ENCODE results near the gene LYG2. TPM values are rescaled to one million over a fixed set of nuclear protein-coding genes. Genes with fewer than 3 reads are reported as not detected.

LYG2 gene
- polyA plus RNA-seq, 1 donor (not counting 4 experiments of a cell fraction or from before 2014, with no cell fraction given) = 0.14 TPM

GRCh38 chr2:99261242-99261641 lies 5.8 kb upstream of the LYG2 start:
- H3K9me3 ChIP-seq (ENCODE audit: control insufficient read depth, low read depth, low read length) = no peaks in the 10 kb centered on the region
- TF ChIP-seq EZH2 (IDR thresholded peaks at IDR 0.05; ENCODE audit: low read length) (no peak), CTCF (optimal IDR thresholded peaks at IDR 0.05 in 1 of 3, IDR thresholded peaks at IDR 0.05 in 1 of 3, conservative IDR thresholded peaks at IDR 0.05 in 1 of 3; ENCODE audit: extremely low read depth in 1 of 3, insufficient read depth in 2 of 3, low read length in 3 of 3) (no peak)
- H3K4me1 ChIP-seq (ENCODE audit: control insufficient read depth, extremely low read depth, insufficient read depth, low read length) = peaks cover 8% of the 10 kb centered on the region
- H3K9ac ChIP-seq (ENCODE audit: control insufficient read depth, extremely low read depth, insufficient read depth, low read length) = no peak overlapping the region
- no peaks in the 10 kb centered on the region for H3K27me3 ChIP-seq (ENCODE audit: control insufficient read depth, extremely low read depth, insufficient read depth, low read length)
- H4K20me1 ChIP-seq (ENCODE audit: control insufficient read depth, extremely low read depth, insufficient read depth, low read length) = no peaks in the 10 kb centered on the region
- H3K36me3 ChIP-seq (ENCODE audit: control insufficient read depth in 2 of 2, extremely low read depth in 1 of 2, insufficient read depth in 2 of 2, low read length in 2 of 2) = no peaks in the 10 kb centered on the region
- no peaks in the 10 kb centered on the region for H3K79me2 ChIP-seq (ENCODE audit: control insufficient read depth, insufficient read depth, low read length)
- no peaks in the 10 kb centered on the region for H3K9me1 ChIP-seq (ENCODE audit: control insufficient read depth, extremely low read depth, insufficient read depth, low read length)
- DNase-seq (ENCODE audit: low read depth, low spot score) = no peak
- dilution Hi-C loops (cut with MboI; ENCODE audit: extremely low pct_ligation_motif_present, low sequenced_read_pairs) = no loop called here
- no peak overlapping the region for H3K4me3 ChIP-seq (ENCODE audit: control insufficient read depth in 2 of 3, extremely low read depth in 1 of 3, insufficient read depth in 2 of 3, low read depth in 1 of 3, low read length in 3 of 3)
- no peak overlapping the region for H3K27ac ChIP-seq (ENCODE audit: control insufficient read depth, insufficient read depth, low read length)
- H3K4me2 ChIP-seq (ENCODE audit: control insufficient read depth, extremely low read depth, insufficient read depth, low read depth, low read length) = no peak overlapping the region
- no peak overlapping the region for H2AFZ ChIP-seq (ENCODE audit: control insufficient read depth, low read length)
- FAIRE-seq = peak; percentile 39

- H3K4me3 ChIP-seq (ENCODE audit: control insufficient read depth in 2 of 3, extremely low read depth in 1 of 3, insufficient read depth in 2 of 3, low read depth in 1 of 3, low read length in 3 of 3) = no peak overlapping the region
Observed at GRCh38 chr2:99260184-99260583, 4.7 kb upstream of the LYG2 start.

More at GRCh38 chr2:99260184-99260583, 4.7 kb upstream of the LYG2 start:
- peaks cover 15% of the 10 kb centered on the region for H3K4me1 ChIP-seq (ENCODE audit: control insufficient read depth, extremely low read depth, insufficient read depth, low read length)
- no peak overlapping the region for H3K4me2 ChIP-seq (ENCODE audit: control insufficient read depth, extremely low read depth, insufficient read depth, low read depth, low read length)
- no peak for TF ChIP-seq CTCF (optimal IDR thresholded peaks at IDR 0.05 in 1 of 3, IDR thresholded peaks at IDR 0.05 in 1 of 3, conservative IDR thresholded peaks at IDR 0.05 in 1 of 3; ENCODE audit: extremely low read depth in 1 of 3, insufficient read depth in 2 of 3, low read length in 3 of 3)
- TF ChIP-seq EZH2 (IDR thresholded peaks at IDR 0.05; ENCODE audit: low read length) = no peak
- no peaks in the 10 kb centered on the region for H3K36me3 ChIP-seq (ENCODE audit: control insufficient read depth in 2 of 2, extremely low read depth in 1 of 2, insufficient read depth in 2 of 2, low read length in 2 of 2)
- H3K27me3 ChIP-seq (ENCODE audit: control insufficient read depth, extremely low read depth, insufficient read depth, low read length) = no peaks in the 10 kb centered on the region
- H4K20me1 ChIP-seq (ENCODE audit: control insufficient read depth, extremely low read depth, insufficient read depth, low read length) = no peaks in the 10 kb centered on the region
- no peak overlapping the region for H3K27ac ChIP-seq (ENCODE audit: control insufficient read depth, insufficient read depth, low read length)
- no peaks in the 10 kb centered on the region for H3K9me1 ChIP-seq (ENCODE audit: control insufficient read depth, extremely low read depth, insufficient read depth, low read length)
- H3K79me2 ChIP-seq (ENCODE audit: control insufficient read depth, insufficient read depth, low read length) = no peaks in the 10 kb centered on the region
- H3K9me3 ChIP-seq (ENCODE audit: control insufficient read depth, low read depth, low read length) = no peaks in the 10 kb centered on the region
- H2AFZ ChIP-seq (ENCODE audit: control insufficient read depth, low read length) = no peak overlapping the region
- no peak overlapping the region for H3K9ac ChIP-seq (ENCODE audit: control insufficient read depth, extremely low read depth, insufficient read depth, low read length)
- dilution Hi-C loops (cut with MboI; ENCODE audit: extremely low pct_ligation_motif_present, low sequenced_read_pairs) = no loop called here
- no peak for DNase-seq (ENCODE audit: low read depth, low spot score)
- FAIRE-seq = no peak

Data from keratinocyte (primary cell).